ENCODE results near the gene IL22. TPM values are rescaled to one million over a fixed set of nuclear protein-coding genes. Genes with fewer than 3 reads are reported as not detected.

The IL22 gene
- total RNA-seq, 1 donor from 2014 or later, result not detected

DNA sequence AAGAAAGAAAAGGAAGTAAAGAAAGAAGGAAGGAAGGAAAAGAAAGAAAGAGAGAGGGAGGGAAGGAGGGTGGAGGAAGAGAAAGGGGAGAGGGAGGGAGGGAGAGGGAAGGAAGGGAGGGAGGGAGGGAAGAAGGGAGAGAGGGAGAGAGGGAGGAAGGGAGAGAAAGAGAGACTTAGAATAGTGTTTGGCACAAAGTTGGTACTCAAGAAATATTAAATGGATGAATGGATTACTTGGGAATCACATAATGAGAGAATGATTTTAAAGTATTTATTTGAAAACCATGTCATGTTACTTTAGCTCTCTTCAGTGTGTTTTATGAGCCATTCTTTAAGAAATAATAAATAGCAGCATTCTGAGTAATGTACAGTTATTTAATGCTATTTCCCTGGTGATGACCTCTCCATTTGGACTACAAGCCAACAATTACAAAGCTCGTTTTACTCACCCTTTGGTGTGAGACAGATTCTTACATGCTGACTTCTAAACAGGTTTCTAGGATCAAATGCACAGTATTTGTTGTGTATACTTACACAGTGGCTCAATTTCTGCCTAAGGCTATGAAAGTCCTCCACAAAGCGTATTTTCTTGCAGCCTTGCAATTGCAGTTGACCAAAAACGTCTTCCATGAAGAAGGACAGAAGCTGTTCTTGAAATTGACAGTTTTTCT lies 28.7 kb downstream of the IL22 start:
- H3K4me2 ChIP-seq, result no peak overlapping the region
- H3F3A ChIP-seq (ENCODE audit: low read depth), result no peaks in the 10 kb centered on the region
- peaks cover 19% of the 10 kb centered on the region for H3K4me1 Mint-ChIP-seq
- no peaks in the 10 kb centered on the region for H3K9me3 Mint-ChIP-seq
- H3K79me2 ChIP-seq (ENCODE audit: low read depth), result no peaks in the 10 kb centered on the region
- no peaks in the 10 kb centered on the region for H4K20me1 ChIP-seq (ENCODE audit: low read depth)
- no peak overlapping the region for H3K27ac ChIP-seq
- H3K9me3 ChIP-seq (ENCODE audit: low read depth), result no peaks in the 10 kb centered on the region
- H3K36me3 ChIP-seq, result no peaks in the 10 kb centered on the region
- no peak overlapping the region for H3K4me3 ChIP-seq
- no peak for DNase-seq (ENCODE audit: low spot score)
- H3K4me3 Mint-ChIP-seq, result no peak overlapping the region
- peaks cover 4% of the 10 kb centered on the region for H3K4me1 ChIP-seq
- H3K27me3 ChIP-seq, result no peaks in the 10 kb centered on the region
- peak overlapping the region; percentile 95 for H2AFZ ChIP-seq (replicated peaks)
- no peaks in the 10 kb centered on the region for H3K36me3 Mint-ChIP-seq
- H3K27me3 Mint-ChIP-seq (ENCODE audit: insufficient read depth, low read depth), result peaks cover 5% of the 10 kb centered on the region
- no peak overlapping the region for H3K9ac ChIP-seq
- no peak overlapping the region for H3K27ac Mint-ChIP-seq
- TF ChIP-seq EZH2 (IDR thresholded peaks at IDR 0.05), result no peak
- no peak for TF ChIP-seq EZH2phosphoT487 (IDR thresholded peaks at IDR 0.05)
- TF ChIP-seq, protein P1, sequence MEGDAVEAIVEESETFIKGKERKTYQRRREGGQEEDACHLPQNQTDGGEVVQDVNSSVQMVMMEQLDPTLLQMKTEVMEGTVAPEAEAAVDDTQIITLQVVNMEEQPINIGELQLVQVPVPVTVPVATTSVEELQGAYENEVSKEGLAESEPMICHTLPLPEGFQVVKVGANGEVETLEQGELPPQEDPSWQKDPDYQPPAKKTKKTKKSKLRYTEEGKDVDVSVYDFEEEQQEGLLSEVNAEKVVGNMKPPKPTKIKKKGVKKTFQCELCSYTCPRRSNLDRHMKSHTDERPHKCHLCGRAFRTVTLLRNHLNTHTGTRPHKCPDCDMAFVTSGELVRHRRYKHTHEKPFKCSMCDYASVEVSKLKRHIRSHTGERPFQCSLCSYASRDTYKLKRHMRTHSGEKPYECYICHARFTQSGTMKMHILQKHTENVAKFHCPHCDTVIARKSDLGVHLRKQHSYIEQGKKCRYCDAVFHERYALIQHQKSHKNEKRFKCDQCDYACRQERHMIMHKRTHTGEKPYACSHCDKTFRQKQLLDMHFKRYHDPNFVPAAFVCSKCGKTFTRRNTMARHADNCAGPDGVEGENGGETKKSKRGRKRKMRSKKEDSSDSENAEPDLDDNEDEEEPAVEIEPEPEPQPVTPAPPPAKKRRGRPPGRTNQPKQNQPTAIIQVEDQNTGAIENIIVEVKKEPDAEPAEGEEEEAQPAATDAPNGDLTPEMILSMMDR (IDR thresholded peaks at IDR 0.05), result no peak

DNA sequence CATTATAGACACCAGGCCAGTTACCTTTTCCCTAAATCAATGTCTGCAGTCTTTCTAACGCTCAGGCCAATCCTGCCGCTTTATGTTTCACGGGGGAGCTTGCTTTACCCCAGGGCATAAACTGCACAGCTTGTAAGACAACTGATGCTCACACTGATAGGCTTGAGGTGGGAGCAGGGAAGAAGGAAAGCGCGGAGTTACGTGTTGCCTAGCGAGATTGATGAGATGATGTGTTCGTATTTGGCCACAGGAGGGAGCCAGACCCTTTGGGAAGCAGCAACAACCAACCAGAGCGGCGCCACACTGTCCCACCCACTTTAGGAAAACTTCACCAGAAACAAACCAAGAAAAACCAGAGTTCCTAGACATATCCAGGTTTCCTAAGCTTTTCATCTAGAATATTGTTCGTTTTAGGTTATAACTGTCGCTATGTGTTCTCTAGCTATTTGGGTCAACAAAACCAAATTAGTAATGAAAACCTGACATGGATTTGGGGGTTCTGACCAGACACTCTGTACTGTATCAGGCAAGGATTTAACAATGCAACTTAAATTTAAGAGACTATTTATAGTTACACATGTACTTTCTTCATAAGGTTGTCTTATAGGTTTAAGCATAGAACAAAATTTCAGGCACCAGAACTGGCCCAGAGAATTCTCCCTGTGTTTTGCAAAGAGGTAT lies 30.2 kb downstream of the IL22 start:
- Histone ChIP-seq H3K4me1 (peaks cover 4% of the 10 kb centered on the region), H3K4me2 (no peak overlapping the region), H3K79me2 (ENCODE audit: low read depth) (no peaks in the 10 kb centered on the region), H4K20me1 (ENCODE audit: low read depth) (no peaks in the 10 kb centered on the region), H3K27me3 (no peaks in the 10 kb centered on the region), H3F3A (ENCODE audit: low read depth) (no peaks in the 10 kb centered on the region), H3K27ac (no peak overlapping the region), H3K4me3 (no peak overlapping the region), H3K9me3 (ENCODE audit: low read depth) (no peaks in the 10 kb centered on the region), H3K9ac (no peak overlapping the region), H2AFZ (replicated peaks) (peak overlapping the region; percentile 95), H3K36me3 (no peaks in the 10 kb centered on the region)
- H3K9me3 Mint-ChIP-seq, result no peaks in the 10 kb centered on the region
- H3K27me3 Mint-ChIP-seq (ENCODE audit: insufficient read depth, low read depth), result peaks cover 1% of the 10 kb centered on the region
- no peak overlapping the region for H3K4me3 Mint-ChIP-seq
- peak; percentile 91 for DNase-seq (ENCODE audit: low spot score)
- H3K36me3 Mint-ChIP-seq, result no peaks in the 10 kb centered on the region
- H3K27ac Mint-ChIP-seq, result peak overlapping the region; percentile 23
- TF ChIP-seq EZH2phosphoT487 (IDR thresholded peaks at IDR 0.05), result no peak
- no peak for TF ChIP-seq EZH2 (IDR thresholded peaks at IDR 0.05)
- TF ChIP-seq, protein P1 (IDR thresholded peaks at IDR 0.05), result peak; percentile 91
- peaks cover 19% of the 10 kb centered on the region for H3K4me1 Mint-ChIP-seq

DNA sequence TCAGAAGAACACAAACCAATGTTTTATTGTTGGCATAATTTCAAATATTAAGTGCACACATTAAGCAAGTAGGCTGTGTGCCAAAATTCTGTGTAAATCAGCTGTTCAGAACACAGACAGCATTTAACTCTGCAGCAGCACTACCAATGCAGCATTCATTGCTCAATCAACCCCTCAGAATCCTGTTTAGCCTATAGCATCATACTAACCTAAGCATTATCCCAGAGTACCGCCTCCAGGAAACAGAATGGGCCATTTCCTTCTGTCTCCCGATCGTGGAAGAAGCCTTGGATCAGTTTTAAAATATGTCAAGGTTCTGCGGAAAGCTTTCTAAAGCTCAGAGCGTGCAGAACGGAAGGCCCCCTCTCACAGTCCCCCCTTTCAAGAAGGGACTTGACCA lies 31.1 kb downstream of the IL22 start:
- no peaks in the 10 kb centered on the region for H3K27me3 Mint-ChIP-seq (ENCODE audit: insufficient read depth, low read depth)
- Histone ChIP-seq H3K4me1 (peaks cover 4% of the 10 kb centered on the region), H2AFZ (replicated peaks) (no peak overlapping the region), H3K4me3 (no peak overlapping the region), H3K27me3 (no peaks in the 10 kb centered on the region), H3F3A (ENCODE audit: low read depth) (no peaks in the 10 kb centered on the region), H3K36me3 (no peaks in the 10 kb centered on the region), H3K27ac (no peak overlapping the region), H3K4me2 (no peak overlapping the region), H3K9ac (no peak overlapping the region), H3K79me2 (ENCODE audit: low read depth) (no peaks in the 10 kb centered on the region), H4K20me1 (ENCODE audit: low read depth) (no peaks in the 10 kb centered on the region), H3K9me3 (ENCODE audit: low read depth) (no peaks in the 10 kb centered on the region)
- TF ChIP-seq EZH2phosphoT487 (IDR thresholded peaks at IDR 0.05) (no peak), EZH2 (IDR thresholded peaks at IDR 0.05) (no peak)
- TF ChIP-seq, protein P1 (IDR thresholded peaks at IDR 0.05), result no peak
- no peak for DNase-seq (ENCODE audit: low spot score)
- H3K27ac Mint-ChIP-seq, result no peak overlapping the region
- H3K4me1 Mint-ChIP-seq, result peaks cover 17% of the 10 kb centered on the region
- H3K4me3 Mint-ChIP-seq, result no peak overlapping the region
- H3K36me3 Mint-ChIP-seq, result no peaks in the 10 kb centered on the region
- H3K9me3 Mint-ChIP-seq, result no peaks in the 10 kb centered on the region

Data from neural progenitor cell (in vitro differentiated cells).